Measurements from ENCODE around the gene MFSD1. TPM values are rescaled to one million over a fixed set of nuclear protein-coding genes. Genes with fewer than 3 reads are reported as not detected.

Gene MFSD1
- total and polyA plus RNA-seq, 2 of the 8 experiments (the other 6 are each of a cell fraction or from before 2014, with no cell fraction given): 9.3 to 11.5 TPM

GRCh38 chr3:158773845-158774830, 27.7 kb upstream of the MFSD1 start (continued):
- TF ChIP-seq RXRA (IDR thresholded peaks at IDR 0.05; ENCODE audit: insufficient read depth, low read depth, low read length): no peak
- TF ChIP-seq POLR2AphosphoS5 (IDR thresholded peaks at IDR 0.05; ENCODE audit: low read depth, low read length): no peak
- TF ChIP-seq JUND (IDR thresholded peaks at IDR 0.05; ENCODE audit: low read length): no peak
- no peak for TF ChIP-seq SIX5 (IDR thresholded peaks at IDR 0.05; ENCODE audit: low read depth, low read length)

All from H1 (cell line).